ENCODE data around the gene TFF3. TPM values are rescaled to one million over a fixed set of nuclear protein-coding genes. Genes with fewer than 3 reads are reported as not detected.

The TFF3 gene
- total RNA-seq, 4 donors from 2014 or later: 1.9 to 8.0 (median 5.5) TPM; not detected in 1

DNA sequence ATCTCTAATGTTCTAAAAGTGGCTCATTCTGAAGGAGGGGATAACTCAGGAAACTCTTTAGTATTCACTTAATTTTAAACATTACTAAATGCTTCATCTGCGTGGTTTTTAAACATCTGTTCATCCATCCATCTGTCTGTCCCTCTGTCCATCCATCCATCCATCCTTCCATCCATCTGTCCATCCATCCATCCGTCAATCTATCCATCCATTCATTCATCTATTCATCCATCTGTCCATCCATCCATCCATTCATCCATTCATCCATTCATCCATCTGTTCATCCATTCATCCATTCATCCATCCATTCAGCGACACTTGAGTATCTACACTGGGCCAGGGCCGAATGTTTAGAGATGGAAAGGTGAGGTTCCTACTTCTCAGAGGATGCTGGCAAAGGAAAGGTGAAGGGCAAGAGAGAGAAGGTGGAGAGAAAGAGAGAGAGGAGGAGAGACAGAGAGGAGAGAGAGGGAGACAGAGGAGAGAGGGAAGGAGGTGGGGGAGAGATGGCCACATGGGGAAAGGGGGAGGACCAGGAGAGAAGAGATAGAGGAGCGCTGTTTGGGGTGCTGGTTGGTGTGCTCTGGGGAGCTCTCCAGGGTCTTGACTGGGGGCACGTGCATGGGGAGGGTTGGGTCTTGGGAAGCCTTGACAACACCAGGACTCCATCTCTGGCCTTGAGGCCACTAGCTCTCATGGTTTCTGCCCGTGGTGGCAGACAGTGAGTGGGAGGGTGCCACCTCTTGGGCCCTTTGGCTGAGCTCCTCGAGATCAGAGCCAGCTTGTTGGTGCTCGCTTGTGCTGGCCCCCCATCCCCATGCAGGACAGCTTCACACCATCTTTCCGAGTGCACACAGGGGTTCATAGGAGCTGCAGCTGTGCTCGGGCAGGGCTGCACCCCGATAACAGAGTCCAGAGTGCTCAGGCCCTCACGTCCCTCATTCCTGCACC, 50.7 kb downstream of the TFF3 start:
- Histone ChIP-seq H3K4me1 (peaks cover 32% of the 10 kb centered on the region), H3K4me3 (no peak overlapping the region), H3K27me3 (no peaks in the 10 kb centered on the region), H3K9me3 (no peaks in the 10 kb centered on the region), H3K36me3 (no peaks in the 10 kb centered on the region), H3K27ac (peak overlapping the region; percentile 69)
- TF ChIP-seq EP300 (IDR thresholded peaks at IDR 0.05) (no peak), POLR2AphosphoS5 (IDR thresholded peaks at IDR 0.05) (no peak), POLR2A (IDR thresholded peaks at IDR 0.05) (no peak)
- TF ChIP-seq, protein P1, sequence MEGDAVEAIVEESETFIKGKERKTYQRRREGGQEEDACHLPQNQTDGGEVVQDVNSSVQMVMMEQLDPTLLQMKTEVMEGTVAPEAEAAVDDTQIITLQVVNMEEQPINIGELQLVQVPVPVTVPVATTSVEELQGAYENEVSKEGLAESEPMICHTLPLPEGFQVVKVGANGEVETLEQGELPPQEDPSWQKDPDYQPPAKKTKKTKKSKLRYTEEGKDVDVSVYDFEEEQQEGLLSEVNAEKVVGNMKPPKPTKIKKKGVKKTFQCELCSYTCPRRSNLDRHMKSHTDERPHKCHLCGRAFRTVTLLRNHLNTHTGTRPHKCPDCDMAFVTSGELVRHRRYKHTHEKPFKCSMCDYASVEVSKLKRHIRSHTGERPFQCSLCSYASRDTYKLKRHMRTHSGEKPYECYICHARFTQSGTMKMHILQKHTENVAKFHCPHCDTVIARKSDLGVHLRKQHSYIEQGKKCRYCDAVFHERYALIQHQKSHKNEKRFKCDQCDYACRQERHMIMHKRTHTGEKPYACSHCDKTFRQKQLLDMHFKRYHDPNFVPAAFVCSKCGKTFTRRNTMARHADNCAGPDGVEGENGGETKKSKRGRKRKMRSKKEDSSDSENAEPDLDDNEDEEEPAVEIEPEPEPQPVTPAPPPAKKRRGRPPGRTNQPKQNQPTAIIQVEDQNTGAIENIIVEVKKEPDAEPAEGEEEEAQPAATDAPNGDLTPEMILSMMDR (IDR thresholded peaks at IDR 0.05): no peak
- no peak for DNase-seq (ENCODE audit: low spot score in 2 of 2)
- WGBS: 84% methylated on average over 12 of the region's 13 CpGs

DNA sequence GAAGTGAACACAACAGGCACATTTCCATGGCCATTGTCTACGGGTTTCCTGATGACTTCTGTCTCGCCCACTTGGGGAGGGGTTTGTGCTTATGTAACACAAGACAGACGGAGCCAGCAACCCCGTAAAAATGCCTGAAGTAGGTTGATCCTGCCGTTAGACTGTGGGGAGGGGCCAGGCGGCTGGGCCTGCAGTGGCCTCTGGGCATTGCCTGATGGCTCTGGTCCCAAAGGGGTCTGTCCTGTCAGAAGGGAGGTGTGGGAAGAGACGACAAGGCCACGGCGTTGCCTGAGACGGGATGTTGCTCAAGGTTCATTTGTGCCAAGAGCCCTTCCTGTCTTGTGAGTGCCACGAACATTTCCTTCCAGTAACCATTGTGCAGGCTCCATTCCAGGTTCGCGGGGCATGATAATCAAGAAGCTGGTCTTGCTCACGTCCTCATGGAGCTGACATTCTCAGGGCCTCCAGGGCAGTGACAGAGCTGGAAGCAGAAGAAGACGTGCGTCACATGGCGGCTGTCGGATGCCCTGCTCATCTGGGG, 51.5 kb downstream of the TFF3 start:
- DNase-seq (ENCODE audit: low spot score in 2 of 2): no peak
- TF ChIP-seq EP300 (IDR thresholded peaks at IDR 0.05) (no peak), POLR2A (IDR thresholded peaks at IDR 0.05) (no peak), POLR2AphosphoS5 (IDR thresholded peaks at IDR 0.05) (peak in 2 of 3 donors; percentile 21 to 54)
- no peaks in the 10 kb centered on the region for H3K36me3 ChIP-seq
- WGBS: 61% methylated on average over 9 of the region's 18 CpGs
- H3K9me3 ChIP-seq: no peaks in the 10 kb centered on the region
- H3K4me3 ChIP-seq: no peak overlapping the region
- peak overlapping the region; percentile 69 for H3K27ac ChIP-seq
- peaks cover 40% of the 10 kb centered on the region for H3K4me1 ChIP-seq
- no peaks in the 10 kb centered on the region for H3K27me3 ChIP-seq

DNA sequence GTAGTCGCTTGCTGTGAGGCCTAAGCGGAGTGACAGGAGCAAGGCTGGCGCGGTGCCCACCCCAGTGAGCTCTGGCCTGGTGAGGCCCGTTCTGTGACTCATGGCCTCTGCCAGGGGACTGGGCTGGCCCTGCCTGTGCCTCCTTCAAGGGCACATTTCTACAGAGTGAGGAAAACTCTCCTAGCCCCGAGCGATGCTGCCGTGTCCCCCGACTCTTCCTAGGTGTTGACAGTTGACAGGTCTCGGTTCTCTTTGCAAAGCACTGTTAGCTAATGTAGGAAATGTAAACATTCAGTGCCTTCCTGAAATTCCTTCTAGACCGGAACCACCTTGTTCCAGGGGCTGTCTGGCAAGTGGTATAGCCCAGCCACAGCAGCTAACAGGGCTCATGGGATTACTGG, 52.4 kb downstream of the TFF3 start:
- WGBS: 38% methylated on average over 10 of the region's 11 CpGs
- Histone ChIP-seq H3K4me3 (no peak overlapping the region), H3K36me3 (no peaks in the 10 kb centered on the region), H3K9me3 (no peaks in the 10 kb centered on the region), H3K4me1 (peaks cover 41% of the 10 kb centered on the region), H3K27ac (peak overlapping the region; percentile 69), H3K27me3 (no peaks in the 10 kb centered on the region)
- TF ChIP-seq, protein P1 (IDR thresholded peaks at IDR 0.05): no peak
- TF ChIP-seq EP300 (IDR thresholded peaks at IDR 0.05) (no peak), POLR2AphosphoS5 (IDR thresholded peaks at IDR 0.05) (no peak), POLR2A (IDR thresholded peaks at IDR 0.05) (no peak)
- DNase-seq (ENCODE audit: low spot score in 2 of 2): peak in 1 of 2 donors; percentile 79

DNA sequence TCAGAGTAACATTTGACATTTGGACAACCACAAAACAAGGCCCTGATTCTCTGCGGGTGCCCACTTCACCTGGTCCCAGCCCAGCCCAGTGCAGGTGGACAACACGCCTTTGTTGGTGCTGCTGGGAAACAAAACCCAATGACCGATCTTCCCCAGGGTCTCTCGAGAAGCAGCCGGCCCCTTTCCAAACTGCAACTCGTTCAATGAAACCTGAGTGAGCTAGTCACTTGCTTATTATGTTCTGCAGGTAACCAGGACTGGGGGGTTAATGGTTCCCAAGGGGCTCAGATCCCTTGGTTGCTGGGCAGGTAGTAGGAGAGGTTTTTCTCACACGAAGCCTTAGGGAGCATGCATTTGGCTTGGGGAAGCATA, 53.4 kb downstream of the TFF3 start:
- H3K27ac ChIP-seq: no peak overlapping the region
- H3K9me3 ChIP-seq: no peaks in the 10 kb centered on the region
- peaks cover 41% of the 10 kb centered on the region for H3K4me1 ChIP-seq
- no peak for DNase-seq (ENCODE audit: low spot score in 2 of 2)
- H3K36me3 ChIP-seq: no peaks in the 10 kb centered on the region
- 94% methylated on average over 6 of the region's 7 CpGs for WGBS
- no peak overlapping the region for H3K4me3 ChIP-seq
- H3K27me3 ChIP-seq: no peaks in the 10 kb centered on the region
- no peak for TF ChIP-seq POLR2AphosphoS5 (IDR thresholded peaks at IDR 0.05)
- no peak for TF ChIP-seq POLR2A (IDR thresholded peaks at IDR 0.05)
- no peak for TF ChIP-seq EP300 (IDR thresholded peaks at IDR 0.05)
- TF ChIP-seq, protein P1 (IDR thresholded peaks at IDR 0.05): no peak

Other genes starting within 250 kb of the TFF3 start
- gene UMODL1, start 244.1 kb downstream of the TFF3 start, total RNA-seq: under 1 TPM in 2 of 4 donors, not detected in 2; 0.15 to 0.21 TPM
- gene ABCG1, start 96.3 kb downstream of the TFF3 start, total RNA-seq: 10 to 100 TPM; 32.0 to 54.0 (median 35.2) TPM
- gene TFF2, start 35.6 kb upstream of the TFF3 start, total RNA-seq: not detected
- not detected for gene TFF1, start 51.1 kb upstream of the TFF3 start, total RNA-seq
- gene TMPRSS3, start 80.6 kb upstream of the TFF3 start, total RNA-seq: 1 to 10 TPM in 2 of 4 donors, under 1 TPM in 1, not detected in 1; 0.34 to 1.6 (median 1.0) TPM
- 1 to 10 TPM in 1 of 4 donors, under 1 TPM in 2, not detected in 1; 0.36 to 1.0 (median 0.47) TPM for gene UBASH3A, start 88.5 kb upstream of the TFF3 start, total RNA-seq
- 1 to 10 TPM in 3 of 4 donors, under 1 TPM in 1; 0.81 to 3.2 (median 2.0) TPM for gene RSPH1, start 180.8 kb upstream of the TFF3 start, total RNA-seq
- gene SLC37A1, start 198.4 kb upstream of the TFF3 start, total RNA-seq: 10 to 100 TPM; 10.2 to 23.1 (median 19.6) TPM

Measured in suprapubic skin (tissue), 4 donors.